CD4-positive, alpha-beta T cell treated with Interleukin-10 for 1 hour (primary cell): Measurements from ENCODE around the gene EAF1.
"Not testable (repeated sequence)": the region's sequence is repeated elsewhere in the genome, so short reads cannot be mapped to it uniquely, and the experiment has no call there.

Experiments
- DNase-seq: peaks from one replicate; pipeline ENCODE4 v3.0.0-alpha.2; 2020

EAF1 gene

DNA sequence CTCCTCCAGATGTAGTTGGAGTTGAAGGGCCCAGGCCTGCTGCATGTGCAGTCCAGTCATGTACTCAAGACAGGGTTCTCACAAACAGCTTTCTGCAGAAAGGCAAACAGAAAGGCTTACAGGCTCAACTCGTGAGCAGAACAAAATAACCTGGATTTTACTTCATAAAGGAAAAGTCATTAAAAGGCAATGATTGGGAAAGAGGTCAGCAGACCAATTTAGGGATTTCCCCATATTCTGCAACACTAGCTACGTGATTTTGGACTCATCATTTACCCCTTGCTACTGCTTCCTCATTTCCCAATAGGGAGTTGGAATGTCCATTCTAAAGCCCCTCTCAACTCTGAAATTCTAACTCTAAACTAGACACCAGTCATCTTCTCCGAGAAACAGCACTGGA, 18.2 kb upstream of the EAF1 start:
- no peak for DNase-seq

GRCh38 chr3:15409774-15410173, 17.6 kb upstream of the EAF1 start:
- no peak for DNase-seq

- not testable (repeated sequence) for DNase-seq
Observed at GRCh38 chr3:15410966-15411365, 16.4 kb upstream of the EAF1 start.

DNA sequence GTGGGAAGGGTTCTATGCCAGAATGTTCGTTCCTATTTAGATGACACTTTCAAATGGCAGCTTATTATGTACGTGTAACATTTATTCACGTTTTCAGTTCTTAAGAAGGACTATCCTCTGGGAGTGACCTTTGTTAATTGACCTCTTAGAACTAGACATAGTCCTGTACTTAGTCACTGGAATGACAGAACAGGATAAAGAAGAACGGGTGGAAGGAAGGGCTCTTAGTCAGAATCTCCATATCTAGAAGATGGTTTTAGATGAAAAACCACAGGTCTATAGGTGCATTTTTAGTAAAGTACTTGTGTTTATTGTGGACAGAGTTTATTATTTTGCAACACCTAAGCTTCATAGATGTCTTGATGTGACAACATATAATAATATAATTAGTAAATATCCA, 6.5 kb upstream of the EAF1 start:
- no peak for DNase-seq

- DNase-seq: no peak
Observed at GRCh38 chr3:15426579-15427118, 749 bp upstream of the EAF1 start.

DNA sequence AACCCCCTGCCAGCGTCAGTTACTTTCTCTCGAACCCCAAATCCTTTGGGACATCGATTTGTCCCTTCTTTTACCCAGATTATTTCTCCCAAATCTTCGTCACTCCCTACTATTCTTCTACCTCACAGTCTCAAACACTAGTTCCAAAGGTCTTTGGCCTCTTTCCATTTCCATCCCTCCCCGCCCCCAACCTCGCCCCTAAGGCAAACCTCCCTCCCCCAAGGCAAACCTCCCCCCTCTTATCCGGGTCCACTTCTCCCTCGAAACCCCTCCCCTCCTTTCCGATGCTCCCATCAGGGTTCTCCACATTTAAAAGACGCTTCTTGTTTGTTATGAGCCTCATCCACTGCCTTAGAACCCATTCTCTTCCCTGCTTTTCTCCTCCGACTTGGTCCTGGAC, 583 bp downstream of the EAF1 start:
- no peak for DNase-seq

- DNase-seq: peak; percentile 26
Observed at GRCh38 chr3:15428539-15428938, 1.1 kb downstream of the EAF1 start.

DNA sequence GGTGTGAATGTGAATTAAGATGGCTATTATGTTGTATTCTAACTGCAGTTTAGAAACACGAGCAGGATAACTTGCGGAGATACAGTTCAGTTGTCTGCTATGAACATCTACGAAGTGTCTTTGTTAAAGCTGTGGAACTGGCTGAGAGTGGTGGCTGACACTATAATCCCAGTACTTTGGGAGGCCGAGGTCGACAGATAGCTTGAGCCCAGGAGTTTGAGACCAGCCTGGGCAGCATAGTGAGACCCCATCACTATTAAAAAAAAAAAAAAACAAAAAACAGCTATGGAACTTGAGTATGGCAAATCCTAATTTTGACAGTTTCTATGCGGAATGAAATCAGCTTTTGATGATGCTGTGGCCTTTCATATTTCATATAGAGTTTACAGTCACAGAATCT, 1.7 kb downstream of the EAF1 start:
- DNase-seq: no peak

DNA sequence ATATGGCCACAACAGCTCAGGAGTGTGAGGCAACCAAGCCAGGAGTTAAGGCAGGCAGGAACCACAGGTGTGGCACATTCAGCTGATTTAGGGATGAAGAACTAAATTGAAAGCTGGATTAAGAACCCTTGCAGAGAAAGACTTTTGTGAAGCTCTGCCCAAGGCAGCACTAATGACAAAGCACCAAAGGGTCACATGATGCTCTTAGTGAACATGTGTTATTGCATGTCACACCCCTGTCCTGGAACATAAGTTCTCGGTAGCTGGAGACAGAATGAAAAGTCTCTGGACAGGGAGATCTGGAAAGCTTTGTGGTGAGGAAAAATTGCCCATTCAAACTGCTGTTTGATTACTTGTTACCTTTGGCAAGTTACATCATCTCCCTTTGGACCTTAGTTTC, 3.2 kb downstream of the EAF1 start:
- DNase-seq: no peak

GRCh38 chr3:15431256-15431837, 3.9 kb downstream of the EAF1 start:
- DNase-seq: no peak

DNA sequence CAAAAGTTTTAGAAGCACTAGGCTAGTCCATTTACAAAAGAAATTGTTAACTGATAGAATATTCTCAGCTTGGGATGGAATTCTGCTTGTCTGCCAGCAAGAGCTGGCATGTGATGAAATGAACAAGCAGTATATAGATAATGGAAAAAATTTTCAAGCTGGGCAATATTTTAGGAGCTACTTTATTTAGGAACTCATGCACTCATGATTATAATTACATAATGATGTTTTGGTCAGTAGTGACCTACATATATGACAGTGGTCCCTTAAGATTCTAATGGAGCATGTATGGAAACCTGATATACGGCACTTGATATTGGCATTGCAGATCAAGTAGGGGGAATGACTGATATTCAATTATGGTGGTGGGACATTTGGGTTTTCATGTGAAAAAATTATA, 6.1 kb downstream of the EAF1 start:
- no peak for DNase-seq

DNA sequence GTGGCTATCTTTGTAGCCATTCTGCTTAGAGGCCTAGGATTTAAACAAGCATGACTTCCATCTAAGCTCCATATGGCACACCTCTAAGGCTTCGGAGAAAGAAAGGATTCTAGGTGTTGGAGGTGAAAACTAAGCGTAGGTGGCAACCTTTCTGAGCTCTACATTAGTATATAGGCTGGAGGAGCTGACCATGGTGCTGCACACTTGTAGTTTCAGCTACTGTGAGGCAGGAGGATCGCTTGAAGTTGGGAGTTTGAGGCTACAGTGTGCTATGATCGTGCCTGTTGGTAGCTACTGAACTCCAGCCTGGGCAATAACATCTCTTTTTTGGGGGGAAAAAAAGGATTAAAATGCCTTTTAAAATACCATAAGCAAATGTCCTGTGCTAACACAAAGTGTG, 7.4 kb downstream of the EAF1 start:
- no peak for DNase-seq

DNA sequence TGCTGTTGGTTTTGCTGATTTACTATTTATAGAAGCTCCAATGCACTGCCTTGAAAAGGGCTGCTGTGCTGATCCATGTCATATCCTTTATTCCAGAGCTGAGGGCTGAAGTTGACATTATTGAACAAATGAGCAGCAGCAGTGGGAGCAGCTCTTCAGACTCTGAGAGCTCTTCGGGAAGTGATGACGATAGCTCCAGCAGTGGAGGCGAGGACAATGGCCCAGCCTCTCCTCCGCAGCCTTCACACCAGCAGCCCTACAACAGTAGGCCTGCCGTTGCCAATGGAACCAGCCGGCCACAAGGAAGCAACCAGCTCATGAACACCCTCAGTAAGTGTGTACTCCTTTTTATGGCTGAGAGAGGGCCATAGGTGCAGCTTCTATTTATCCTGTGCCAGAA, 8.8 kb downstream of the EAF1 start:
- no peak for DNase-seq

DNA sequence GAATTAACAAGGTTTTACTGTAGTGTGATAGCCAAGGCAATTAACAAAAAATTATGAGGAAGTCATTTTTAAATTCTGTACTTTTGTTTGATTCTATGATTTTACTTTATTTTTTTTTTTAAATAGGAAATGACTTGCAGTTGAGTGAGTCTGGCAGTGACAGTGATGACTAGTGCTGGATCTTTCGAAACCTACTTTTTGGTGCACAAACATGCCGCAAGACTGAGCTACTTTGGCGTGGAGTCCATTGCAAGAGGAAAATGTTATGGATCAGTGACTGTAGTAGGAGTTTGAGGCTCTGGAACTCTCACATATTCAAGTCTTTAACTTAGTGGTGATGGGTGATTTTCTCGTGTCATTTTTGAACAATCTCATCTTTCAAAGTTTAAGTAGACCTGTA, 11.6 kb downstream of the EAF1 start:
- DNase-seq: no peak

GRCh38 chr3:15439476-15439875, 12.1 kb downstream of the EAF1 start:
- DNase-seq: no peak

DNA sequence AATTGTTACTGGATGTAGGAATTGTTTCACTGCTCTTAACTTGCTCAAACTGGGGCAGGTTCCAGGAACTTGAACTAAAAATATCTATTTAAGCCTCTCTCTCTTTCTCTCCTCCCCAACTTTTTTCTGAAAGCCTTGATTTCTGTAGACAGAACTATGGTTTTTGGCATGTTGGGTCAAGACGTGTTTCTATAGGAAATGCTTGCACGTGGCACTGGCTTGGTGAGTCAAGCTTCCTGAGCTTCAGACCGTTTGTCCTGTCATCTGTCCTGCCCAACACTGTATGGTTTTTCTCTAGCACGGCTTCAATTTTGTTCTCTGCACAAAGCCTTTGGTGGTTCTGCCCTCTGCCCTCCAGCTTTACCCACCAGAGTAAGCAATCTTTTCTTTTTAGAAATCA, 13.5 kb downstream of the EAF1 start:
- no peak for DNase-seq

- no peak for DNase-seq
Observed at GRCh38 chr3:15443826-15444524, 16.6 kb downstream of the EAF1 start.

DNA sequence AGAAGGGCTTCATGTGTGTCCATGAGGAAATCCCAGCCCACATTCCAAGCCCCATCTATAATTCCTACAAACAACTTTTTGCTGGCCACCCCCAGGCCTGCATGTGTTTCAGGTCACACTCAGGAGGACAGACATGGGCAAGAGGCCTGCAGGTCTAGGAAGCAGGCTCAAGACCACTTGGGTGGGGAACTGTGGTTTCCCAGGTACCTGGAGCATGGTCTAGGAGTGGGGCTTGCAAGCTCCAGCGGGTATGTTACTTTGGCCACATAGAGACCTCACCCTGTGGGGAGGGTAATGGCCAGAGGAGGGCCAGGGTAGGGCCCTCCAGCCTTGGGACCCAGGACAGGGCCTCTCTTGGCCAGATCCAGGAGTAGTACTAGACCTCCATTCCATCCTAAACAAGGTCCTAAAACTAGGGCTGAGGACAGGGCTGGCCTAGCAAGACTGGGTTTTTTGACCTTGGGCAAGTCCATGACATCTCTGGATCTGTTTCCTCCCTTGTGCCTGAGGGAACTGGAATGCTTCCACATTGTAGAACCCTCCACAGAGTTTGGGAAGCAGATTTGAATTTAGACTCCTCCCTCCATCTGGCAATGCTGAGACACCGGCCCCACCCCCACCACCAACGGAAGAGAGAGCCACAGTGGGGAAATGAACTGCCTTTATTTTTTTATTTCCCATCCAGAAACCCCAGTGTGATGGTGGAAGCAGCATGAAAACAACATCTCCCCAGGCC, 22.3 kb downstream of the EAF1 start:
- no peak for DNase-seq

DNA sequence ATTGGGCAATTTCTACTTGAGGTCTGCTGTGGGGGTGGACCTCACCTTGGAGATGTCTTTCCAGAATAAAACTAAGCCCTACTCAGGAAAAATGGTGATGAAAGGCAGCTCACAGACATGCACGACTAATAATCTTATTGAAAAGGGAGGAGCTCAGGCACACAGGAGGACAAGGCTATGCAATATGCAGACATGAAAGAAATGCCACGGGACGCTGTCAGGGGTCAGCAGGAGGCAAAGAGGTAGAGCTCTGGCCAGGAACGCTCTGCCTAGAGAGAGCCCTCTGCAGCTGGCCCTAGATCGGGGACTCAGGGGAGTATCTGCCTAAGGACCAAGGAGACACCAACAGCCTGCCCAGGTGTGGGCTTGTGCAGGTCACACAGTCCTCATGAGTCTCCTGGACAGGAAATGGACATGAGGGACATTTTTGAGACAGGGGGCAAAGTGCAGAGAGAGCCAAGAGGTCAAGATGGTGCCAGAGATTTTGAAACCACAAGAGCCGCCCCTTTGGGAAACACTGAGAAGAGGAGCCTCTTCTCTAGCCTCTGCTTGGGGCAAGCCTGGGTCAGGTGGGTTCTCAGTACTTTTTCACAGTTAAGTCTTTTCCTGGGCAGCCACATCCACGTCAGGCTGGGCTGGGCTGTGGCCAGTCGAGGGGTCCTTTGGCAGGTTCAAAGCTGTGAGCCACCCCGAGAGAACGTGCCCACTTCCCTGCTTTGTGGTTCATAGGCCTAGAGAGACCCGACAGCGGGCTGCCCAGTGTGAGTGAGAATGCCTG, 23.2 kb downstream of the EAF1 start:
- no peak for DNase-seq

GRCh38 chr3:15451216-15452113, 24.1 kb downstream of the EAF1 start:
- DNase-seq: no peak

- DNase-seq: no peak
Observed at GRCh38 chr3:15452156-15452555, 24.8 kb downstream of the EAF1 start.

DNA sequence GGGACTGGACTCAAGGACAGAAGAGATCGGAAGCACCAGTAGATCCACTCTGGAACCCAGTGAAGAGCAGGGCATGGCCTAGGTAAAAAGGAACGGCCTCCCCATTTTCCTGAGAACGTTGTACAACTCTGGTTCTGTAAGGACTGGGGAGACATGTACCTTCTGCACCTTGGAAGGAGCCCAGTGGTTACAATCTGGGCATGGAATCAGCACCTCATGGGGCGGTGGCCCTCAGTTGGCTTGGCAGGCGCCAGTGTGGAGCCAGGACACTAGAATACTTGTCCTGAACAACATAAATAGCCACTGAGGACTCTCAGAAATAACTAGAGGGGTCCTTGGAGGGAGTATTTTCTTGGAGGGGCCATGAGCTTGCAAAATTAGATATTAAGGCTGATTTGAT, 25.6 kb downstream of the EAF1 start:
- no peak for DNase-seq
